H1 (cell line): Measurements from ENCODE around the gene TBRG4.

Source experiments
- CBX8 ChIP-seq: fragments of 300-800, 300-1000 bp; sonication (generic); IDR thresholded peaks from 2 replicates; pipeline ENCODE4 v1.7.1; 2016; ENCODE audit warnings: low read depth, low read length, borderline replicate concordance
- CREB1 ChIP-seq: IDR thresholded peaks from 2 replicates; pipeline ENCODE4 v1.6.1; 2012; ENCODE audit warnings: inconsistent platforms
- EGR1 ChIP-seq: IDR thresholded peaks from 2 replicates; pipeline ENCODE4 v1.6.1; 2011; ENCODE audit warnings: low read depth, low read length, borderline replicate concordance
- EZH2 ChIP-seq: fragments of 200-600 bp; sonication (generic); IDR thresholded peaks from 2 replicates; pipeline ENCODE4 v1.7.1; 2012; ENCODE audit warnings: low read depth, mild to moderate bottlenecking, moderate library complexity, low read length, inconsistent platforms; ENCODE audit not compliant: severe bottlenecking
- GABPA ChIP-seq: IDR thresholded peaks from 2 replicates; pipeline ENCODE4 v1.6.1; 2011; ENCODE audit warnings: mild to moderate bottlenecking, low read length, moderate library complexity, borderline replicate concordance; ENCODE audit not compliant: insufficient read depth
- HDAC2 ChIP-seq, 2 experiments: fragments of 300-600 bp in 1 of 2; sonication (generic) in 1 of 2; IDR thresholded peaks; 2 replicates each; pipeline ENCODE4 v1.6.1; 2011 to 2012; ENCODE audit warnings: low read depth in 2 of 2, low read length in 2 of 2, mild to moderate bottlenecking in 2 of 2, moderate library complexity in 2 of 2, borderline replicate concordance in 1 of 2, inconsistent platforms in 1 of 2
- POLR2AphosphoS5 ChIP-seq: IDR thresholded peaks from 2 replicates; pipeline ENCODE4 v1.6.1; 2011; ENCODE audit warnings: low read depth, low read length
- SRF ChIP-seq: IDR thresholded peaks from 2 replicates; pipeline ENCODE4 v1.6.1; 2011; ENCODE audit warnings: mild to moderate bottlenecking, low read depth, low read length, moderate library complexity
- SUZ12 ChIP-seq: fragments of 200-600 bp; sonication (generic); IDR thresholded peaks from 2 replicates; pipeline ENCODE4 v1.6.1; 2012; ENCODE audit warnings: mild to moderate bottlenecking, inconsistent platforms, low read length, moderate library complexity, mixed read lengths
- TAF1 ChIP-seq: IDR thresholded peaks from 2 replicates; pipeline ENCODE4 v1.6.1; 2011; ENCODE audit warnings: mild to moderate bottlenecking, low read depth, low read length
- YY1 ChIP-seq: IDR thresholded peaks from 2 replicates; pipeline ENCODE4 v1.6.1; 2011; ENCODE audit warnings: low read depth, mild to moderate bottlenecking, low read length
- TF ChIP-seq, protein P1 (sequence below), 3 experiments: IDR thresholded peaks; 1 replicate in 2 of 3; 2 replicates in 1 of 3; pipeline versions ENCODE4 v1.5.1 to v1.6.1; 2011; ENCODE audit warnings: low read length in 3 of 3, mild to moderate bottlenecking in 3 of 3, inconsistent platforms in 2 of 3, low read depth in 1 of 3, moderate library complexity in 1 of 3; ENCODE audit not compliant: insufficient read depth in 1 of 3; ENCODE audit errors: control extremely low read depth in 1 of 3
- TF ChIP-seq, protein P2 (sequence below): IDR thresholded peaks from 2 replicates; pipeline ENCODE4 v1.6.1; 2012; ENCODE audit warnings: low read length, inconsistent platforms
- TF ChIP-seq, protein P3 (sequence below): IDR thresholded peaks from 2 replicates; pipeline ENCODE4 v1.6.1; 2012; ENCODE audit warnings: inconsistent platforms

DNA sequence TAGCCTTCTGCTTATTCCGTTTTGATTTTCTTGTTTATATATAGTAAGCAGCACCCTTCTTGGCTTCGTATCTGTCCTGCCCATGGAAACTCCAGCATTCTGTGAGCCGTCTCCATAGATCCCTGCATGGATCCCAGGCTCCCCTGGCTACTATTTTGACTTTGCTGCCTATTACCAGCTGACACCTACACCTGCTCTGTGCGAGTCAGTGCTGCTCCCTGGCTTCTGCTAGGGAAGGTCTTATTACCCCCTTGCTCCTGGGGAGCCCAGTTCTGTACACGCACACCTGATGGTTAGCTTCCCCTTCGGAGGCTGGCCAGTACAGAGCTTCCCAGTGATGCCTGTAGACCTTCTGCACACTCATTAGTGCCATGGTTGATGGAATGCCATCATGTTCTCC, 58.1 kb downstream of the TBRG4 start:
- TF ChIP-seq, protein P1, sequence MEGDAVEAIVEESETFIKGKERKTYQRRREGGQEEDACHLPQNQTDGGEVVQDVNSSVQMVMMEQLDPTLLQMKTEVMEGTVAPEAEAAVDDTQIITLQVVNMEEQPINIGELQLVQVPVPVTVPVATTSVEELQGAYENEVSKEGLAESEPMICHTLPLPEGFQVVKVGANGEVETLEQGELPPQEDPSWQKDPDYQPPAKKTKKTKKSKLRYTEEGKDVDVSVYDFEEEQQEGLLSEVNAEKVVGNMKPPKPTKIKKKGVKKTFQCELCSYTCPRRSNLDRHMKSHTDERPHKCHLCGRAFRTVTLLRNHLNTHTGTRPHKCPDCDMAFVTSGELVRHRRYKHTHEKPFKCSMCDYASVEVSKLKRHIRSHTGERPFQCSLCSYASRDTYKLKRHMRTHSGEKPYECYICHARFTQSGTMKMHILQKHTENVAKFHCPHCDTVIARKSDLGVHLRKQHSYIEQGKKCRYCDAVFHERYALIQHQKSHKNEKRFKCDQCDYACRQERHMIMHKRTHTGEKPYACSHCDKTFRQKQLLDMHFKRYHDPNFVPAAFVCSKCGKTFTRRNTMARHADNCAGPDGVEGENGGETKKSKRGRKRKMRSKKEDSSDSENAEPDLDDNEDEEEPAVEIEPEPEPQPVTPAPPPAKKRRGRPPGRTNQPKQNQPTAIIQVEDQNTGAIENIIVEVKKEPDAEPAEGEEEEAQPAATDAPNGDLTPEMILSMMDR (IDR thresholded peaks at IDR 0.05; ENCODE audit: control extremely low read depth in 1 of 3, insufficient read depth in 1 of 3, low read depth in 1 of 3, low read length in 3 of 3) = no peak
- TF ChIP-seq POLR2AphosphoS5 (no peak), CREB1 (no peak), SRF (no peak), CBX8 (no peak), TAF1 (no peak), YY1 (no peak), SUZ12 (no peak), HDAC2 (IDR thresholded peaks at IDR 0.05; ENCODE audit: borderline replicate concordance in 1 of 2, low read depth in 2 of 2, low read length in 2 of 2) (no peak), EGR1 (no peak), GABPA (no peak), EZH2 (no peak)
- TF ChIP-seq, protein P2, sequence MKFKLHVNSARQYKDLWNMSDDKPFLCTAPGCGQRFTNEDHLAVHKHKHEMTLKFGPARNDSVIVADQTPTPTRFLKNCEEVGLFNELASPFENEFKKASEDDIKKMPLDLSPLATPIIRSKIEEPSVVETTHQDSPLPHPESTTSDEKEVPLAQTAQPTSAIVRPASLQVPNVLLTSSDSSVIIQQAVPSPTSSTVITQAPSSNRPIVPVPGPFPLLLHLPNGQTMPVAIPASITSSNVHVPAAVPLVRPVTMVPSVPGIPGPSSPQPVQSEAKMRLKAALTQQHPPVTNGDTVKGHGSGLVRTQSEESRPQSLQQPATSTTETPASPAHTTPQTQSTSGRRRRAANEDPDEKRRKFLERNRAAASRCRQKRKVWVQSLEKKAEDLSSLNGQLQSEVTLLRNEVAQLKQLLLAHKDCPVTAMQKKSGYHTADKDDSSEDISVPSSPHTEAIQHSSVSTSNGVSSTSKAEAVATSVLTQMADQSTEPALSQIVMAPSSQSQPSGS = no peak
- TF ChIP-seq, protein P3, sequence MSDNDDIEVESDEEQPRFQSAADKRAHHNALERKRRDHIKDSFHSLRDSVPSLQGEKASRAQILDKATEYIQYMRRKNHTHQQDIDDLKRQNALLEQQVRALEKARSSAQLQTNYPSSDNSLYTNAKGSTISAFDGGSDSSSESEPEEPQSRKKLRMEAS = no peak
